Dendritic cell treated with granulocyte-macrophage colony-stimulating factor and Interleukin-4, amounts not matched to agents 40 ng/mL and 50 ng/mL, for 4 days (primary cell): Measurements from ENCODE around the gene LGALS7.
"Not testable (repeated sequence)": the region's sequence is repeated elsewhere in the genome, so short reads cannot be mapped to it uniquely, and the experiment has no call there.

Source experiments
- H3K27ac Mint-ChIP-seq: one replicate; pipeline ENCODE4 v1.8.0; 2022; ENCODE audit warnings: mild to moderate bottlenecking, mixed read lengths
- H3K27me3 Mint-ChIP-seq: one replicate; pipeline ENCODE4 v1.8.0; 2022; ENCODE audit warnings: mild to moderate bottlenecking, mixed read lengths
- H3K36me3 Mint-ChIP-seq: one replicate; pipeline ENCODE4 v1.8.0; 2022; ENCODE audit warnings: low read depth, mixed read lengths
- H3K4me1 Mint-ChIP-seq: one replicate; pipeline ENCODE4 v1.8.0; 2022; ENCODE audit warnings: low read depth, mixed read lengths
- H3K4me3 Mint-ChIP-seq: one replicate; pipeline ENCODE4 v1.8.0; 2022; ENCODE audit warnings: mild to moderate bottlenecking, moderate library complexity, mixed read lengths
- H3K9me3 Mint-ChIP-seq: one replicate; pipeline ENCODE4 v1.8.0; 2022; ENCODE audit warnings: mixed read lengths
- intact Hi-C: fragments of 100-400 bp; cut with micrococcal nuclease; formaldehyde crosslinking; loops from one replicate; pipeline ENCODE4 v1.15.0; 2022

Gene LGALS7

DNA sequence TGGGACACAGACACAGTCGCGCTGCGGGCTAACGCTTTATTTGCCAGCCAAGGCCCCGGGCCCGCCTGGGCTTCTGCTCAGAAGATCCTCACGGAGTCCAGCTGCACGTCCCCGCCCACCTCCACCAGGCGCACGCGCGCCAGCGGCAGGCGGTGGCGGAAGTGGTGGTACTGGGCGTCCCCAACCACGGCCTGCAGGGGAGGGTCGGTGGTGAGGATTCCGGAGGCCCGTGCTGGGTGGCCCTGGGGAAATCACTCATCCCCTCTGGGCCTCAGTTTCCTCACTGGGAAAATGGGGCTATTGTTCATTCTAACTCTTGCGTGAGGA, 2.4 kb downstream of the LGALS7 start:
- H3K9me3 Mint-ChIP-seq, intact Hi-C loops, H3K27me3 Mint-ChIP-seq, H3K36me3 Mint-ChIP-seq, H3K4me1 Mint-ChIP-seq, H3K27ac Mint-ChIP-seq, H3K4me3 Mint-ChIP-seq: not testable (repeated sequence)

- H3K4me1 Mint-ChIP-seq, intact Hi-C loops, H3K9me3 Mint-ChIP-seq, H3K36me3 Mint-ChIP-seq, H3K27me3 Mint-ChIP-seq: not testable (repeated sequence)
- peak overlapping the region; percentile 9 for H3K4me3 Mint-ChIP-seq
- H3K27ac Mint-ChIP-seq: peak overlapping the region; percentile 86
Observed at GRCh38 chr19:38770228-38770948, 2.9 kb downstream of the LGALS7 start.

GRCh38 chr19:38769635-38770211, 3.6 kb downstream of the LGALS7 start:
- Mint-ChIP-seq H3K36me3 (no peaks in the 10 kb centered on the region), H3K27ac (peak overlapping the region; percentile 86), H3K4me1 (peaks cover 9% of the 10 kb centered on the region), H3K27me3 (peaks cover 2% of the 10 kb centered on the region), H3K9me3 (no peaks in the 10 kb centered on the region), H3K4me3 (peak overlapping the region; percentile 55)
- intact Hi-C loops: no loop called here

DNA sequence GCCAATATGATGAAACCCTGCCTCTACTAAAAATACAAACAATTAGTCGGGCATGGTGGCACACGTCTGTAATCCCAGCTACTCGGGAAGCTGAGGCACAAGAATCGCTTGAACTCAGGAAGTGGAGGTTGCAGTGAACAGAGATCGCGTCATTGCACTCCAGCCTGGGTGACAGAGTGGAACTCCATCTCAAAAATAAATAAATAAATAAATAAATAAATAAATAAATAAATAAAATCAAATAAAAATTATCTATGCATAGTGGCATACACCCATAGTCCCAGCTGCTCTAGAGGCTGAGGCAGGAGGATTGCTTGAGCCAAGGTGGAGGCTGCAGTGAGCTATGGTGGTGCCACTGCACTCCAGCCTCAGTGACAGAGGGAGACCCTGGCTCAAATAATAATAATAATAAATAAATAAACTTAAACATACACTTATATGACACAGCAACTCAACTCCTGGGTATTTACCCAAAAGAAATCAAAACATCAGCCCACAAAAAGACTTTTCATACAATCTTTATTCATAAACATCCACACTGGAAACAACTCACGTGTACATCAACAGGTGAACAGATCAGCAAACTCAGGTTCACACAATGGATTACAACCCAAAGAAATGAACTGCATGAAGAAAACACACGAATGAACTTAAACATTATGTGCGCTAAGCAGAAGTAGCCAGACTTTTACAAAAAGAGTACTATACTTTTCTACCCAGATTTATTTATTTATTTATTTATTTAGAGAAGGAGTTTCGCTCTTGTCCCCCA, 6.9 kb downstream of the LGALS7 start:
- no peaks in the 10 kb centered on the region for H3K9me3 Mint-ChIP-seq
- intact Hi-C loops: no loop called here
- H3K36me3 Mint-ChIP-seq: no peaks in the 10 kb centered on the region
- H3K27ac Mint-ChIP-seq: no peak overlapping the region
- H3K4me1 Mint-ChIP-seq: peaks cover 9% of the 10 kb centered on the region
- H3K27me3 Mint-ChIP-seq: peaks cover 2% of the 10 kb centered on the region
- no peak overlapping the region for H3K4me3 Mint-ChIP-seq

DNA sequence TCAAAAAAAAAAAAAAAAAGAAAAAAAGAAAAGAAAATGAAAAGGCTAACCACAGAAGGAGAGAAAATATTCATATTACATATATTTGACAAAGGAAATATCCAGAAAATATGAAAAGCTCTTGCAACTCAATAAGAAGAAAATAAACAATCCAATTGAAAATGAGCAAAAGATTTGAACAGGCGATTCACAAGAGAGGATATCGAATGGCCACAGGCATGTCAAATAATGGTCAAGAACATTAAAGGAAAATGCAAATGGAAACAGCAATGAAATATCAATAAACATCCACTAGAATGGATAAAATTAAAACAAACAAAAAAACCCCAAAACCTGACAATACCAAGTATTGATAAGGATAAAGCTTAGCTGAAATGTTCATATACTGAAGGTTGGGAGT, 8.1 kb downstream of the LGALS7 start:
- intact Hi-C loops: no loop called here
- H3K9me3 Mint-ChIP-seq: no peaks in the 10 kb centered on the region
- no peak overlapping the region for H3K4me3 Mint-ChIP-seq
- H3K4me1 Mint-ChIP-seq: peaks cover 16% of the 10 kb centered on the region
- no peaks in the 10 kb centered on the region for H3K36me3 Mint-ChIP-seq
- H3K27ac Mint-ChIP-seq: no peak overlapping the region
- peaks cover 2% of the 10 kb centered on the region for H3K27me3 Mint-ChIP-seq

GRCh38 chr19:38763795-38764220, 9.5 kb downstream of the LGALS7 start:
- Mint-ChIP-seq H3K27ac (no peak overlapping the region), H3K9me3 (no peaks in the 10 kb centered on the region), H3K4me3 (no peak overlapping the region), H3K27me3 (peaks cover 2% of the 10 kb centered on the region), H3K4me1 (peaks cover 18% of the 10 kb centered on the region), H3K36me3 (no peaks in the 10 kb centered on the region)
- intact Hi-C loops: no loop called here

GRCh38 chr19:38761884-38762389, 11.4 kb downstream of the LGALS7 start:
- Mint-ChIP-seq H3K4me1 (peaks cover 18% of the 10 kb centered on the region), H3K27ac (peak overlapping the region; percentile 48)
- H3K27me3 Mint-ChIP-seq, H3K9me3 Mint-ChIP-seq, H3K36me3 Mint-ChIP-seq, H3K4me3 Mint-ChIP-seq, intact Hi-C loops: not testable (repeated sequence)

GRCh38 chr19:38760805-38761517, 12.4 kb downstream of the LGALS7 start:
- H3K4me3 Mint-ChIP-seq, H3K36me3 Mint-ChIP-seq, H3K27me3 Mint-ChIP-seq, H3K9me3 Mint-ChIP-seq, intact Hi-C loops: not testable (repeated sequence)
- Mint-ChIP-seq H3K27ac (peak overlapping the region; percentile 48), H3K4me1 (peaks cover 18% of the 10 kb centered on the region)

GRCh38 chr19:38759590-38760003, 13.7 kb downstream of the LGALS7 start:
- peaks cover 18% of the 10 kb centered on the region for H3K4me1 Mint-ChIP-seq
- H3K36me3 Mint-ChIP-seq: no peaks in the 10 kb centered on the region
- peak overlapping the region; percentile 45 for H3K27ac Mint-ChIP-seq
- H3K9me3 Mint-ChIP-seq: no peaks in the 10 kb centered on the region
- no peaks in the 10 kb centered on the region for H3K27me3 Mint-ChIP-seq
- no peak overlapping the region for H3K4me3 Mint-ChIP-seq
- intact Hi-C loops: no loop called here

DNA sequence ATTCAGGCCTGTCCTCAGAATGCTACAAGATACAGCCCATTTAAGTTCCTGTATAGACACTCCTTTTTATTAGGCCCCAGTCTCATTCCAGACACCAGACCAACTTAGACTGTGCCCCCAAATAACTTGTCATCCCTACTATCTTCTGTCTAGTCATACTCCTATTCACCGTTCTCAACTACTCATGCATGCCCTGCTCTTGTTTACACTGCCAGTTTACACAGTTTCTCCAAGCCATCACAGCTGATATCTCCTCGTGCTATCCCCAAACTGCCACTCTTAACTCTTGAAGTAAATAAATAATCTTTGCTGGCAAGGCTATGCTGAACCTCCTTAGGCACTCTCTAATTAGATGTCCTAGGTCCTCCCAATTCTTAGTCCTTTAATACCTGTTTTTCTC, 19.1 kb downstream of the LGALS7 start:
- H3K4me3 Mint-ChIP-seq, intact Hi-C loops, H3K9me3 Mint-ChIP-seq, H3K36me3 Mint-ChIP-seq, H3K27ac Mint-ChIP-seq, H3K4me1 Mint-ChIP-seq: not testable (repeated sequence)
- peaks cover 16% of the 10 kb centered on the region for H3K27me3 Mint-ChIP-seq

- H3K27ac Mint-ChIP-seq, H3K4me3 Mint-ChIP-seq, H3K36me3 Mint-ChIP-seq, intact Hi-C loops, H3K4me1 Mint-ChIP-seq, H3K9me3 Mint-ChIP-seq: not testable (repeated sequence)
- peaks cover 16% of the 10 kb centered on the region for H3K27me3 Mint-ChIP-seq
Observed at GRCh38 chr19:38753783-38754182, 19.5 kb downstream of the LGALS7 start.

- H3K4me1 Mint-ChIP-seq: no peaks in the 10 kb centered on the region
- no peak overlapping the region for H3K4me3 Mint-ChIP-seq
- no peak overlapping the region for H3K27ac Mint-ChIP-seq
- H3K9me3 Mint-ChIP-seq: no peaks in the 10 kb centered on the region
- peaks cover 23% of the 10 kb centered on the region for H3K27me3 Mint-ChIP-seq
- intact Hi-C loops: no loop called here
- no peaks in the 10 kb centered on the region for H3K36me3 Mint-ChIP-seq
Observed at GRCh38 chr19:38745316-38745715, 28.0 kb downstream of the LGALS7 start.

GRCh38 chr19:38744874-38745273, 28.4 kb downstream of the LGALS7 start:
- no peaks in the 10 kb centered on the region for H3K9me3 Mint-ChIP-seq
- no peak overlapping the region for H3K27ac Mint-ChIP-seq
- H3K4me3 Mint-ChIP-seq: no peak overlapping the region
- no peaks in the 10 kb centered on the region for H3K4me1 Mint-ChIP-seq
- H3K36me3 Mint-ChIP-seq: no peaks in the 10 kb centered on the region
- intact Hi-C loops: no loop called here
- H3K27me3 Mint-ChIP-seq: peaks cover 20% of the 10 kb centered on the region

GRCh38 chr19:38744298-38744681, 29.0 kb downstream of the LGALS7 start, which contains the start of gene CAPN12:
TSS of gene CAPN12 (minus strand) at chr19:38744474. CDS start at chr19:38744165, 309 bp downstream.
- Mint-ChIP-seq H3K36me3 (no peaks in the 10 kb centered on the region), H3K4me1 (peaks cover 4% of the 10 kb centered on the region), H3K4me3 (no peak within 1 kb of the TSS), H3K9me3 (no peaks in the 10 kb centered on the region), H3K27me3 (peaks cover 16% of the 10 kb centered on the region), H3K27ac (no peak within 1 kb of the TSS)
- intact Hi-C loops: no loop called here
